Stimulated activated CD8-positive, alpha-beta memory T cell treated with anti-CD3 and anti-CD28 coated beads, Interleukin-7, amount 100 ng/mL, for 24 hours (primary cell): ENCODE measurements around the gene SIX2.
"Not testable (repeated sequence)": the region's sequence is repeated elsewhere in the genome, so short reads cannot be mapped to it uniquely, and the experiment has no call there.

Experiments
- DNase-seq: peaks from one replicate; pipeline ENCODE4 v3.0.0-alpha.2; 2020; ENCODE audit warnings: low read depth

SIX2 gene

GRCh38 chr2:45009303-45009927, at the start of gene SIX2:
Gene SIX2, minus strand, starts transcription at chr2:45009452. Its CDS starts 342 bp downstream, at chr2:45009110.
- DNase-seq: no peak

- DNase-seq: no peak
These were observed 45.9 kb upstream of the SIX2 start for GRCh38 chr2:45055162-45055605.

- DNase-seq: no peak
These were observed 44.7 kb upstream of the SIX2 start for GRCh38 chr2:45053966-45054365.

GRCh38 chr2:45052388-45052928, 43.2 kb upstream of the SIX2 start:
- no peak for DNase-seq

DNA sequence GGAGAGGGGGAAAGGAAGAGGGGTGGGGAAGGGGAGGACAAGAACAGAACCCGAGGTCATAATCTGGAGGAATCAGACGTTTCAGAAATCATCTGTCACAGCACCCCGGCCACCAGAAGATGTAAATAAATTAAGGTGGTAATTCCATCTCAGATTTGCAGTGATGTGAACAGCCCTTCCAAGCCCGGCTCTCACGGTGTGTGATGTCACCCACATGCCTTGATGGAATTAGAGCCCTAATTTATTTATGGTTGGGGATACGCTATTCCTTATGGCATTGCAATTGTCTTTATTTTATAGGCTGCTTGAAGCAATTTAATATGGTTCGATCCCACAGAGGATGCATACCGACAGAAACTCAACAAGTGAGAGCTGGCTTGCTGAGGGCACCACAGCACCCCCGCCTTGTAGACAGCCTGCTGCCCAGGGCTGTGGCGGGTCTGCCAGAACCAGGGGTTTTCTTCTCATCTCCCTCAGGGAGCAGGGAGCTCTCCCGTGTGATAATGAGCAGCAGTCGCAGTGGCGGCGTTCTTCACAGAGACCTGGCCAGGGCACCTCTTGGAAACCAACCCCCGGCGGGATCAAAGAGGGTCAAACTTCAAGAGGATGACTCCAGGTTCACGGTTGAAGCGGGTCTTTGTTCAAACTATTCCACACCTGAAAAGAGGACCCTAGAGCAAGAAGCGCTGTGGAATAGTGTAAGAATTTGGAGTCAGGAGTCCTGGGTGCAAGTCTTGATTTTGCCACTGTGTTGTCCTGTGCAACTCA, 40.5 kb upstream of the SIX2 start:
- no peak for DNase-seq

DNA sequence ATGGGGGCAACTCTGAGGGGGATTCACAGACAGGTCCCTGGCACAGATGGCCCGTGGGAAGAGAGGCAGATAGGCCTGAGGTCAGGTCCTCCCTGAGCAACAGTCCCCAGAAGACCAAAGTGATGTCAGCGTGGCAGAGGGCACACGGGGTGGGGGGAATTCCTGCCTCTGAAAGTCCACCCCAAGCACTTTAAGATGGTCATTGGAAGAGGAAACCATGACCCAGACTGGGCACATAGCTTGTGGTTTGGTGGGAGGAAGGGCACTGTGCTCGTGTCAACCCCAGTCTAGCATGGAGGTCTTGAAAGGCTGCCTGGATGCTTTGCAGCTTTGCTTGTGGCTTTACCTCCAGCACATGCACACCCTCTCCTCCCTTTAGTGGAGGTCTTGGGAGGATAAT, 38.0 kb upstream of the SIX2 start:
- no peak for DNase-seq

DNA sequence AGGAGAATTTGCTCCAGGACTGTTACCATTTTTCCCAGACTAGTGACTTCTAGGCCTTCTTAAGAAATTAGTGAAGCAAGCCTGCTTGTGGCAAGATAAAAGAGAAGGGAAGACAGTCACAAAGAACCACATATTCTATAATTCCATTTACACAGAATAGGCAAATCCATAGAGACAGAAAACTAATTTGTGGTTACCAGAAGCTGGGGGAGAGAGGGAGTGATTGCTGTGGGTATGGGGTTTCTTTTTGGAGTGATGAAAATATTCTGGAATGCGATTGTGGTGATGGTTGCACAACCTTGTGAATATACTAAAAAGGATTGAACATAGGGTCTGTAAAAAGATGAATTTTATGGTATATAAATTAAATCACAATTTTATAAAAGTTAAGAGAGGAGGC, 37.5 kb upstream of the SIX2 start:
- DNase-seq: no peak

DNA sequence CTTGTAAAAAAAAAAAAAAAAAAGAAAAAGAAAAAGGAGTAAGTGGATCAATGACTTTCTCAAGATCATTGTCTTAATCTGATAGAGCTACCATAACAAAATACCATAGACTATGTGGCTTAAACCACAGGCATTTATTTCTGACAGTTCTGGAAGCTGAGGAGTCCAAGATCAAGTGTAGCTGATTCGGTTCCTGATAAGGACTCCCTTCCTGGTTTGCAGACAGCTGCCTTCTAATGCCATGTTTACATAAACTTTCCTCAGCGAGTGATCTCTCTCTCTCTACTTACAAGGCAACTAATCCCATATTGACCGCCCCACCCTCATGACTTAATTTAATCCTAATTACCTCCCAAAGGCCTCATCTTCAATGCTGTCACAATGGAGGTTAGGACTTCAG, 36.5 kb upstream of the SIX2 start:
- no peak for DNase-seq

GRCh38 chr2:45044916-45045315, 35.7 kb upstream of the SIX2 start:
- no peak for DNase-seq

DNA sequence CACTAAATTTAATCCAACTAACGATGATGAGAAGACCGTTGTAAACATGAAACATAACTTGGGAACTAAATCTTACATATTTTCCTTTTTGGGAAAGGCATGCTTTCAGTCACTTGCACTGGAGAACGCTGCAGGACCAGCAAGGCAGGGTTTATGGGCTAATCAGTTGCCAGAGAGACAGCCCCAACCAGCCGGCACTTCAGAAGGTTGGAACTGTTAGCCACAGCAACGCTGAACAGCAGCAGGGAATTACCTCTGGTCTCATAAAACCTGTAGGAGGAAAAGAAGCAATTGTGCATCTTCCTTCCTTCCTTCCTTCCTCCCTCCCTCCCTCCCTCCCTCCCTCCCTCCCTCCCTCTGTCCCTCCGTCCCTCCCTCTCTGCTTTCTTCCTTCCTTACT, 33.9 kb upstream of the SIX2 start:
- no peak for DNase-seq

- DNase-seq: no peak
These were observed 33.1 kb upstream of the SIX2 start for GRCh38 chr2:45042401-45042800.

DNA sequence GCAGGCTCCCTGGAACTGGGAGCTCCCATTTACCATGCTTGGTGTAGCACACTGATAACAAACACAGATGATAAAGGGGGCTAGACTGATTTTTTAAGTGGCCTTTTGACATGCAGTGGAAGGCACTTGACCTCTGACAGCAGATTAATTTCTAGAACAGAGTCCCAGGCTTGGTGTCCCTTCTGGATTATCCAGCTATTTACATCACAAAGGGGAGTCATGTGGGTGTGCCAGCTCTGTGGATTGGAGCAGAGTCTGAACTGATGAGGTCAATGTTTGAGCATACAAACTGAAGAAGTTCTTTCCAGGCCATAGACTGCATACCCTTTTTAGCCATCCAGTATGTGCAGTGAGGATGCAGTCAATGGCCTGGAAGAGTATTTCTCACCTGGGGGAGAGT, 31.5 kb upstream of the SIX2 start:
- no peak for DNase-seq

DNA sequence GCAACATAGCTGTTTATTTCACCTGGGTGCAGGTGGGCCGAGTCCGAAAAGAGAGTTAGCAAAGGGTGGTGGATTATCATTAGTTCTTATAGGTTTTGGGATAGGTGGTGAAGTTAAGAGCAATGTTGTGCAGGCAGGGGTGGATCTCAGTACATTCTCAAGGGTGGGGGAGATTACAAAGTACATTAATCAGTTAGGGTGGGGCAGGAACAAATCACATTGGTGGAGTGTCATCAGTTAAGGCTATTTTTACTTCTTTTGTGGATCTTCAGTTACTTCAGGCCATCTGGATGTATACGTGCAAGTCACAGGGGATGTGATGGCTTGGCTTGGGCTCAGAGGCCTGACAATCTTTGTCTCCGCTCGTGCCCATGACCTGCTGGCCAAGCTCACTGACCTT, 30.6 kb upstream of the SIX2 start:
- not testable (repeated sequence) for DNase-seq

- DNase-seq: not testable (repeated sequence)
These were observed 29.6 kb upstream of the SIX2 start for GRCh38 chr2:45038861-45039260.

DNA sequence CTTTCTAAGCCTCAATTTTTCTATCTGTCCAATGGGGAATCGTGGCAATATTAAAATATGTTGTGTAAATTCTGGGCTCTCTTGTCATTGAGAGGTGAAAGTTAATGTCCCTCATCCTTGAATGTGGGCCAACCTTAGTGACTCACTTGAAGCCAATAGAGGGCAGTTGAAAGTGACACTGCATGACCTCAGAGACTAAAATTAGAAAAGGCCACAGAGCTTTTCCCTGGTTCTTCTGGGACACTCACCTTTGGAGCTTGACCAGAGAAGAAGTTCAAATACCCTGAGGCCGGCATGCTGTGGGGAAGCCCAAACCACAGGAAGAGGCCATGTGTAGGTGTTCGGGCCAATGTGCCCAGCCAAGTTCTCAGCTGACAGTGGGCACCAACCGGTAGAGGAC, 24.1 kb upstream of the SIX2 start:
- DNase-seq: no peak

DNA sequence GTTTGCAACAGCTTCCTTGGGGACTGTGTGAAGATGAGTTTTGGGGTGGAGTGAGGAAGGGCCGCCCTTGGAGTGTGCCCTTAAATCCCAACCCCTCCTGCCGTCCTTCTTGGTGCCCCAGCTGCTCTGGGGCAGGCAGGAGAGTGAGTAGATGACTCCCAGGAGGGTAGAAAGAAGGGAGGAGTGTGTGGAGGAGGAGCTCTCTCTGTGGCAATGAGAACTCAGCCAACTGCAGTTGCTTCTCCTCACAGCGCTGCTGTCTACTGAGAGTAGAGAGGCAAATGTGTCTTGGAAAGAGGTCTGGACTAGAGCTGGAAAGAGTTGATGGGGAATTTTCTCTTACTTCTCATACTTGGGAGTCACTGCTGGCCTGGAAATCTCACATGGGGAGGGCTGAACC, 21.8 kb upstream of the SIX2 start:
- DNase-seq: no peak

DNA sequence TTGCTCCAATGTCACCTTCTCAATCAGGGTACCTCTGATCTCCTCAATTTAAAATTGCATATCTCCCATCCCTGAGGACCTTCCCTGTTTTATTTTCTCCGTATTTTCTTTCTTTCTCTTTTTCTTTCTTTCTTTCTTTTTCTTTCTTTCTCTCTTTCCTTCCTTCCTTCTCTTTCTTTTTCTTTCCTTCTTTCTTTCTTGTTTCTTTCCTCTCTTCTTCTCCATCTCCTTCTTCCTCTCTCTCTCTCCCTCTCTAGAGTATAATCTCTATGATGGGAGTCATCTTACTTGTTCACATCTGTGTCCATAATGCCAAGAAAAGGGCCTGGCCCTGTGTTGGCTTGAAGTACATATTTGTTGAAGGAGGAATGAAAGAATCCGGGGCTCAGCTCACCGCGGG, 21.3 kb upstream of the SIX2 start:
- DNase-seq: no peak

GRCh38 chr2:45029215-45029614, 20.0 kb upstream of the SIX2 start:
- no peak for DNase-seq

DNA sequence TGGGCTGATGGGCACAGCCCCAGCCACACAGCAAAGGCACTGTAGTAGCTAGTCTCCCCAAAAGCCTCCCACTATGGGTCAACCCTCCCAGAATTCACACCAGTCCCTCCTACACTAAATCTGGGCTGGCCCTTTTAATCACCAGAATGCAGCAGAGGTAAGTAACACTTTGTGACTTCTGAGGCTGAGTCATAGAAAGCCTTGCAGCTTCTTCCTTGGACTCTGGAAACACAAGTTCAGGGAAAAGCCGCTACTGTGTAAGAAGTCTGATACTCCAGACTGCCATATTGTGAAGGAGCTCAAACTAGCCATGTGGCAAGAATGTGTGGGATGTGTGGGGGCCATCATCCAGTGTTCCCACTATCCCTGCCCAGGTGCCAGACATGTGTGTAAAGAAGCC, 19.0 kb upstream of the SIX2 start:
- DNase-seq: no peak

GRCh38 chr2:45026924-45027450, 17.7 kb upstream of the SIX2 start:
- DNase-seq: no peak

DNA sequence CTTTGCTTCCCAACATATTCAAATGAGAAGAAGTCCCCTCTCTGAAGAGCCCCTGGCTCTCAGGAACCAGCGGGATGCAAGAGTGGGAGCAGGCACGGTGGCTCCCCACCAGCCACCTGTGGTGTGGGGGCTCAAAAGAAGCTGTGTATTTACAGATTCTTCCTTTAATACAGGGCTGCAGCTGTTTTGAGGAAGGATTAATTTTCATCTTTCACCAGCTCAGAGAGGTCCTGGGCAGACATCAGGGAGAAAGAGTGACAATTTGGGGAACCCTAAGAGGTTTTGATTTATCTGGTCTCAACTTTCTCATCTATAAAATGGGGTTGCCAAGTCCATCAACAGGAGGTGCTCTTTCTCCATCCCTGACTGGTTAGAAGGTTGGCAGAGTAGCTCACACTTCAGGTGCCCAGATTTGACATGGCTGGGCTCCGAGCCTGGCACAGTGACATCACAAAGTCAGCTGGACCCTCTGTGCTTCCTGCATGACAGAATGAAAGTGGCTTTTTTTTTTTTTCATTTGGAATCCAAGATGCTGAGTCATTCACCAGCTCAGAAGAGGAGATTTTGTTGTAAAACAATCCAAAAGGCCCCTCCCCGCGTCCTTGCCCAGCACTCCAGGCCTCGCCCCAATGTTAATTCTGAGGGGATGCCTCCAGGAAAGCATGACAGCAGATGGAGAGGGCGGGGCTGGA, 15.5 kb upstream of the SIX2 start:
- no peak for DNase-seq

GRCh38 chr2:45024097-45024496, 14.8 kb upstream of the SIX2 start:
- no peak for DNase-seq

DNA sequence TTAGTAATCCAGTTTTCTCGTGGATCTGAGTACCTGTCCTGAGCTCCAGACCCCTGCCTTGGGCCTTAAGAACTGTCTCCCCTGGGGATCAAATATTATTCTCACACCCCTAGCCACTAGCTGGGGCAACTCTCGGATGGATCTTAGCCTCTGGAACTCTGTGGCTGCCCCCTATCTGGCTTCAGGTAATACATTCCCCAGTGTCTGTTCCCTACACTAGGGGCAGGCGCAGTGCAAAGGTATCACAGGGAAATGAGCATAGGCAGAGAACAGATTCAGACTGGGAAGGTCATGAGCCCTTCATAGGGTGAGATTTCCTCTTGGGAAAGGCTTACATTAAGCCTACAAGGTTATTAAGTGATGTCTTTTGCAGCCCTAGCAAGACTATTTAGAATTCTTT, 11.2 kb upstream of the SIX2 start:
- no peak for DNase-seq
